Middle frontal gyrus (tissue), 1 donor: ENCODE results near the gene NUDT4.
"Not testable (repeated sequence)": the region's sequence is repeated elsewhere in the genome, so short reads cannot be mapped to it uniquely, and the experiment has no call there.

Experiments used
- DNase-seq: peaks from one replicate; pipeline ENCODE4 v3.0.0-alpha.2; 2015; ENCODE audit warnings: low spot score; ENCODE audit errors: extremely low spot score

NUDT4 gene

DNA sequence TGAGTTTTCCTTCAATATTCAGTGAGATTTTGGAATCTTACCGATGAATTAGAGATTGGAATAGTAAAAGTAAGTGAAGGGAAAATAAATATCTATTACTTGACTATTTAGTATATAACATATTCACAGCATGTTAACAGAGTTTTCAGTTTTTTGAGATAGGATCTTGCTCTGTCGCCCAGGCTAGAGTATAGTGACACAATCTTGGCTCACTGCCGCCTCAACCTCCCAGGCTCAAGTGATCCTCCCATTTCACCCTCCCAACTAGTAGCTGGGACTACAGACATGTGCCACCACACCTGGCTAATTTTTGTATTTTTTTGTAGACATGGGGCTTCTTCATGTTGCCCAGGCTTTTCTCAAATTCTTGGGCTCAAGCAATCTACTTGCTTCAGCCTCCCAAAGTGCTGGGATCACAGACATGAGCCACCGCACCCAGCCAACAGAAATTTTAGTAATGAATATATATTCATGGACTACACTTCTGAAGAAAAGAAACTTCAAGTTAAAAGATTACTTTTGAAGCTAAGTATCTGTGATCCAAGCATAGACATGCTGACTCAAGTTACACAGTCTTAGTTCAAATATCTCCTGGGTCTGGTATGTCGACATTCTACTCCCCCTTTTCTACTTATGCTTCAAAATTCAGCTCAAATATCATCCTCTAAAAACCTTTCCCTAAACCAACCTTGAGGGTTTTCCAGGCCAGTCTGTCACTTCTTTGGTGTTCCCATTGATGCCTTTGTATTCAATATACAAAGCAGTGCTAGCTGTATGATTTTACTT lies 50.2 kb downstream of the NUDT4 start:
- no peak for DNase-seq

GRCh38 chr12:93429448-93429847 lies 51.7 kb downstream of the NUDT4 start:
- no peak for DNase-seq

DNA sequence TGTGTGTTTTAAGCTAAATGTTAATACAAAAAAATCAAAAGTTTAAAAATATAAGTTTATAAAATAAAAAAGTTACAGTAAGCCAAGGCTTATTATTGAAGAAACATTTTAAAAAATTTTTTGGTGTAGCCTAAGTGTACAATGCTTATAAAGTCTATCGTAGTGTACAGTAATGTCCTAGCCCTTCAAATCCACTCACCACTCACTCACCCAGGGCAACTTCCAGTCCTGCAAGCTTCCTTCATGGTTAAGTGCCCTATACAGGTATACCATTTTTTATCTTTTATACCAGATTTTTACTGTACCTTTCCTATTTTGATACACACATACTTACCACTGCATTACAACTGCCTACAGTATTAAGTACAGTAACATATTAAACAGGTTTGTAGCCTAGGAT lies 52.1 kb downstream of the NUDT4 start:
- no peak for DNase-seq

- DNase-seq: no peak
Observed at GRCh38 chr12:93430280-93430679, 52.6 kb downstream of the NUDT4 start.

GRCh38 chr12:93432031-93432430 lies 54.3 kb downstream of the NUDT4 start:
- not testable (repeated sequence) for DNase-seq

GRCh38 chr12:93434256-93434865 lies 56.6 kb downstream of the NUDT4 start:
- DNase-seq: no peak

DNA sequence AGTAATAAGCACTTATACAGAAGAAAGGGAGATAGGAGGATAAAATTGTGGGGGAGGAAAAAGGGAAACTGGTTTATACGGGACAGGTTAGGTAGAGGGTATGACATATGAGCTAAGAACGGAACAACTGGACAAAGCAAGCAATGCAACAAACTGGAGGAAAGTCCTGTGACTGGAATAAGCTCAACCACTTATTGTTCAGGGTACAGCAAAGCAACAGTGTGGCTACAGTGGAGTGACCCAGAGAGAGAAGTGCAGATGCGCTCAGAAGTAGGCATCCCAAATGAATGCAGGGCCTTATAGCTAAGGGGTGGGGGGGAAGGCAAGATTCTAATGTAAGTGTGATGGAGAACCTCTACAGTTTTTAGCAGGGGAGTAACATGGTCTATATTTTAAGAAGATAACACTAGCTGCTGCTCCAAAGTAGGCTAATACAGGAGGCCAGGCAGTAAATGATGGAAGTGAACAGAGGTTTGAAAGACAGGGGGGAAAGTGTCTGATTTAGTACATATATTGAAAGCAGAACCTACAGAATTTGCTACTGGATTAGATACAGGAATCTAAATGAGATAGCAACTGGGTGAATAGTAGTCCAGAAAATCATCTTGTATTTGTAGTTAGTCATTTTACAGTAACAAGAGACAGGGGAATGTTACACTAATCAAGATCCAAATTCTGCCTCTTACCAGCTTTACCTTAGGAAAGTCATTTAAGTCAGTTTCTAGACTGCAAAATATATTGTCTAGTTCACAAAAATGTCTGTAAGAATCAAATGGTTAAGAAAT lies 60.7 kb downstream of the NUDT4 start:
- no peak for DNase-seq

- DNase-seq: no peak
Observed at GRCh38 chr12:93440043-93440835, 62.5 kb downstream of the NUDT4 start.

DNA sequence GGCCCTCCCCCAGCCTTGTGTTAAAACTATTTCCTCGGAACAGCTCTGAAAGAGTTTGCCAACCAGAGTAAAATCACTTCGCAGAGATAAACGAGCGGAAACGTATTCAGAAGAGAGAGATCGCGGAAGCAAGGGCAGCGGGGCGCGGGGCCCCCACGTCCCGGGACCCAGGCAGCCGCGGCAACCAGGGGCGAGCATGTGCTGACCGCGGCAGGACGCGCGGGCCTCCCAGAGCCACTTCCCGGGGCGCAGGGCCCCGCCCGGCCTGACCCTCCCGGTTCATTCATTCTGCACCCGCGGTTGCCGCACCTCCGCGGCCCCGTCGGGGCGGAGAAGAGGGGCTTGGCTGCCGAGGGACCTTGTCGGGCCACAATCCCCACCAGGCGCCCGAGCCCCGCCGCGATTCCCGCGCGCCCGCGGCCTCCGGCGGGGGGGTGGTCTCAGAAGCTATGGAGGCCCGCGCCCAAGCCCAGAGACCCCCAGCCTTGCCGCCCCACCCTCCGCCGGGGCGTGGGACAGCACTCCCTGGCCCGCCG lies 63.4 kb downstream of the NUDT4 start:
- no peak for DNase-seq

DNA sequence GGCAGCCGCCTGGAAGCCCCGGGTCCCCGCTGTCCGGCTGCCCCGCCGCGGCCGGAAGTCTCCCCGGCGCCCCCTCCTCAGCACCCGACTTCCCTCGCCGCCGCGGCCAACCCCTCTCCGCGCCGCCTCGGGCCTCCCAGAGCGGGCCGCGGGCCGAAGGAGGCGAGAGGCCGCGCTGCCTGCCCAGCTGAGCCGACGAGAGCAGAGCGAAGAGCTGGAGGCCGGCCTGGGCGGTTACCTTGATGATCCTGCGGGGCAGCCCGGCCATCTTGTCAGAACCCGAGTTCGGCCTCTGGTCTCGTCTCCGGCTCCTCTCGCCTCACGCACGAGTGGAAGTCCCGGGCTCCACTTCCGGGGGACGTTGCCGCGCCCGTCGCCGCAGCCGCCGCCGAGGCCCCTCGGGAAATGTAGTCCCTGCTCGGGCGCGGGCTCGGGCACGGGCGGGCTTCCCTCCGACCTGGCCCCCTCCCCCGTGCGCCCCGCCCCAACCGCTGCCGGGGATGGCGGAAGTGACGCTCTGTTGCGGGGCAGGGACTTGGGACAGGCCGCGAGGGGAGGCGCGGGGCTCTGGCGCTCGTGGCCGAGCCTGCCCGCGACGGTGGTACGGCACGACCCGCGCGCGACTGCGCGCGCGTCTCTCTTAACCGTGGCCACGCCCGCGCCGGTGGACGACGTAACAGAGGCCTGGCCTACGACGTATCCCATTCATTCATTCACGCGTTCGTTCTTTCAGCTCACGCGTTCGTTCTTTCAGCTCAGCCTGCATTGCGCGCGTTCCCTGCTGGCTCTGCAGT lies 64.1 kb downstream of the NUDT4 start, which contains the start of gene UBE2N:
UBE2N (minus strand) TSS at position 331 of the 794 bp plus-strand sequence; CDS start at position 268, 63 bp downstream.
- peak; percentile 90 for DNase-seq

DNA sequence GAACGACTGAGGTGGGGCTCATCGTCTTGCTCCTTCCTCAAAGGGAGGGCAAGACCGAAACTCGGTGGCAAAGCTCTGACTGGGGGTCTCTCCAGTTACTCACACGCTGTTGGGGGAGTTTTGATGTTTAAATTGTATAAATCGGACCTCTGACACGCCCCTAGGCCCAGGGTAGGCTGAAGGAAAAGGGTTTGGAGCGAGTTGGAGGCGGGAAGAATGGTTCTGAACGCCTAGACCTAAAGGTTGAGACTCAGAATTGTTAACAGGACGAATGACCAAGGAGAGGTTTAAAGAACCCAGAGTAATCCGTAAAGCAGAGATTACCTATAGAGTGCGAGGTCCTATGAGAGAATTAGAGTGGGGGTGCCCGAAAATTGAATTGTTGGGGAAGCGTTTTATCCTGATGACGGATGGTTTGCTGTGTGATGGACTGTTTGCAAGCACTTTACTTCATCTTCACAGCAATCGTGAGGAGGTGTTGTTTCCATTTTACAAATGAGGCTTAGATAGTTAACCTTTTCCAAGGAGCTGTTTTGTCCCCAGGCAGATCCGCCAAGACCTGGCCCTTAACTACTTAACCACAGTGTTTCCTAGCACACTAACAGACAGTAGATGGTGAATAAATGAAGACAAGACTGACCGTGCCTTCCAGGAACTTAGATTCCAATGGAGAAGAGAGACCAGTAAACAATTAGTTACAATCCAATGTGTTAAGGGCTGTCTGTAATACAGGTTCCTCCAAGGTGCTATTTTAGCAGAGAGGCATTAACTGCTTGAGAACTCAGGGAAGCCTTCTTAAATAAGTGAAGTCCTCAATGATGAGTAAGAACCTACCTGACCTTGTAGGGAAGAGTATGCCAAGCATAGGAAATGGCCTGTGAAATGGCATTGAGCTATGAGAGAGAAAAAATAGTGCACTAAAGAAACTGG lies 65.0 kb downstream of the NUDT4 start:
- DNase-seq: no peak

- DNase-seq: no peak
Observed at GRCh38 chr12:93443576-93443975, 65.9 kb downstream of the NUDT4 start.

DNA sequence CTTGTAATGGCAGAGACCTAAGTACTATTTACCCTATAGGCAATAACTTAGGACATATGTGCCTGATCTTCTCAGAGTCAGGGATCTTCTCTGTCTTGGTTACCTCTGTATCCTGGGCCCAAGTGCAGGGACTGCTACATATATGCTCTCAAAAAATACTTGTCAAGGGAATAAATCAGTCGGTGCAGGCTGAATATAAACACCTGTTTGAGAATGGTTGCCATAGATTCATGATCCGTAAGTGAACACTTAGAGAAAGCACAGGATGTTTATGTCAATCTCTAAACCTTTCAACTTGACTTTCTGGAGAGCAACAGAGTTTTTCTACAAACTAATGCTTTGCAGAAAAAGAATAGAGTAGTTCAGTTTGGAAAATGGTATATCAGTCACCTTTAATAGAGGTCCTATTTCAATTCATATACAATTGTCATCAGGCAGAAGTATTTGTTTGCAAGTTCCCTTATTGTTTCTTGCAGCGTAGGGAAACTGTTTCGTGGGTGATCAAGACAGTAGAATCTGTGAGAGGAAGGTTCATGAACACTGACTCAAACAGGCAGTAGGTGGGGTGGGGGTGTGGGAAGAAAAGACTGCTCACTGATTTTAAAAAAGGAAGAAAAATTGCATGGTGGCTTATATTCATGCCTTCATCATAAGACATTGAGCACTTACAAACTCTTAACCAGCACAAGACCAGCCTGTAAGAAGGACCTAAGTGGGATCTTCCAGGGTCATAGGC lies 70.0 kb downstream of the NUDT4 start:
- DNase-seq: no peak

DNA sequence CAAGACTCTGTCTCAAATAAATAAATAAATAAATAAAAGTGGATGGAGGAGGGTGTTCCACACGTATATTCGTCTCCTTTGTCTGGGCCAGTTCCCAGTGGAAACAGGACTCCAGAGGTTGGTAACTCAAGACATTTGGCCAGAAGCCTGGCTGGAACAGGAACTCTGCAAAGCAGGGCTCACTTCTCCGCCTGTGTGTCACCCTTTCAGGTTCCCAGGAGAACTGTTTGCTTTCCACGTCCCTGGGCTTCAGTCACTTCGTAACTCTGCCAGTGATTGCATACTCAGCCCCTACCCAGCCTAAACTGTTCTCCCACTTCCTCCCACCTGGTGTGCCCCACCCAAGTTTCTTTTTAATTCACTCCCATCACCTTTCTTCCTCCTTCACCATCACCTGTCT lies 71.1 kb downstream of the NUDT4 start:
- DNase-seq: no peak

DNA sequence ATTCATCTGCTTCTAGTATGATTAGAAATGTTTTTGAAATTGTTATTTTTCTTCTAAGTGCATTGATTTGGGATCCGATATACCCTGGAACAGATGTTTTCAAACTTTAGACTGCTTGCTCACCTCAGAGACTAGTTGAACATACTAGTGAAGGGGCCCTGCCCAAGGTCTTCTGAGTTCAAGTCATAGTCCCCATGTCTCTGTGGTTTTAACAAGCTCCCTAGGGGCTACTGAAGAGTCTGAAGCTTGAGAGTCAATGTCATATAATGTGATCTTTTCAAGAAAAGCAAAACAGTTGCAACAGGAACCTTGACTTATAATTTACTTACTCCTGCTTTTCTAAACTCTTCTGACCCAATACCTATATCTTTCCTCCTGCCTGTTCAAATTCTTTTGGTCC lies 71.6 kb downstream of the NUDT4 start:
- no peak for DNase-seq

GRCh38 chr12:93451423-93452158 lies 73.9 kb downstream of the NUDT4 start:
- DNase-seq: no peak

GRCh38 chr12:93453633-93454032 lies 75.9 kb downstream of the NUDT4 start:
- no peak for DNase-seq

DNA sequence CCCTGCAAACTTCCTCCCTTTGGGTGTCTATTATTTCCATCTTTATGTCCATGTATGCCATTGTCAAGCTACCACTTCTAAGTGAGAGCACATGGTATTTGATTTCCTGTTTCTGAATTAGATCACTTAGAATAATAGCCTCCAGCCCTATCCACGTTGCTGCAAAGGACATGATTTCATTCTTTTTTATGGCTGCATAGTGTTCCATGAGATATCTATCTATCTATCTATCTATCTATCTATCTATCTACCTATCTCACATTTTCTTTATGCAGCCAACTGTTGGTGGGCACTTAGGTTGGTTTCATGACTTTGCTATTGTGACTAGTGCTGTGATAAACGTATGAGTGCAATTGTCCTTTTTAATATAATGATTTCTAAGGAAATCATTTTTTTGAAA lies 78.4 kb downstream of the NUDT4 start:
- no peak for DNase-seq
